Prostate gland (tissue), 2 donors: ENCODE data around the gene ESAM. TPM values are rescaled to one million over a fixed set of nuclear protein-coding genes. Genes with fewer than 3 reads are reported as not detected.

Source experiments
- DNase-seq: peaks from one replicate; pipeline ENCODE4 v3.0.0-alpha.2; 2019; ENCODE audit warnings: low spot score
- H3K27ac ChIP-seq, 2 donors: fragments of 200-600 bp; sonication (generic); 2 replicates each; pipeline ENCODE4 v1.5.1; 2017 to 2019
- H3K27me3 ChIP-seq: fragments of 200-600 bp; sonication (generic); replicated peaks from 2 replicates; pipeline ENCODE4 v1.5.1; 2019; ENCODE audit not compliant: insufficient read depth
- H3K36me3 ChIP-seq, 2 donors: fragments of 200-600 bp; sonication (generic); 1 replicate in 1 of 2; 2 replicates in 1 of 2; pipeline versions ENCODE4 v1.5.1 to v1.8.1; 2017 to 2019
- H3K4me1 ChIP-seq: fragments of 200-600 bp; sonication (generic); replicated peaks from 2 replicates; pipeline ENCODE4 v1.5.1; 2019
- H3K4me3 ChIP-seq, 2 donors: fragments of 200-600 bp; sonication (generic); 2 replicates each; pipeline ENCODE4 v1.5.1; 2017 to 2019
- H3K9me3 ChIP-seq: fragments of 200-600 bp; sonication (generic); 2 replicates; pipeline ENCODE4 v1.5.1; 2017
- POLR2A ChIP-seq: fragments of 450-650 bp; IDR thresholded peaks from one replicate; pipeline ENCODE4 v1.6.1; 2016; ENCODE audit warnings: antibody characterized with exemption, mild to moderate bottlenecking
- POLR2AphosphoS5 ChIP-seq: sonication (generic); formaldehyde crosslinking; IDR thresholded peaks from one replicate; pipeline ENCODE4 v1.6.1; 2017; ENCODE audit warnings: antibody characterized with exemption
- WGBS: methylation state at CpG from one replicate; pipeline ENCODE4 v1.1.5; 2018; 5-methylcytosine and 5-hydroxymethylcytosine counted together
- intact Hi-C: fragments of 100-400 bp; cut with DNase I; formaldehyde crosslinking; loops from one replicate; pipeline ENCODE4 v1.14.2; 2022
- total RNA-seq, 2 donors: library from RNA; depleted of rRNA; stranded (reverse); fragments of >200 nt; gene quantifications; one replicate each; pipeline ENCODE4 v1.1.0, GENCODE V29; 2016
- TF ChIP-seq, protein P1 (sequence below), 4 experiments: fragments of 200-600 bp in 2 of 4; fragments of 450-650 bp in 2 of 4; sonication (generic) in 2 of 4; IDR thresholded peaks; 1 replicate in 3 of 4; 2 replicates in 1 of 4; pipeline ENCODE4 v1.5.1; 2016 to 2019; ENCODE audit warnings: antibody characterized with exemption in 4 of 4, mild to moderate bottlenecking in 2 of 4, moderate library complexity in 2 of 4

The ESAM gene
- total RNA-seq, 2 donors from 2014 or later: 12.1 to 18.6 TPM

DNA sequence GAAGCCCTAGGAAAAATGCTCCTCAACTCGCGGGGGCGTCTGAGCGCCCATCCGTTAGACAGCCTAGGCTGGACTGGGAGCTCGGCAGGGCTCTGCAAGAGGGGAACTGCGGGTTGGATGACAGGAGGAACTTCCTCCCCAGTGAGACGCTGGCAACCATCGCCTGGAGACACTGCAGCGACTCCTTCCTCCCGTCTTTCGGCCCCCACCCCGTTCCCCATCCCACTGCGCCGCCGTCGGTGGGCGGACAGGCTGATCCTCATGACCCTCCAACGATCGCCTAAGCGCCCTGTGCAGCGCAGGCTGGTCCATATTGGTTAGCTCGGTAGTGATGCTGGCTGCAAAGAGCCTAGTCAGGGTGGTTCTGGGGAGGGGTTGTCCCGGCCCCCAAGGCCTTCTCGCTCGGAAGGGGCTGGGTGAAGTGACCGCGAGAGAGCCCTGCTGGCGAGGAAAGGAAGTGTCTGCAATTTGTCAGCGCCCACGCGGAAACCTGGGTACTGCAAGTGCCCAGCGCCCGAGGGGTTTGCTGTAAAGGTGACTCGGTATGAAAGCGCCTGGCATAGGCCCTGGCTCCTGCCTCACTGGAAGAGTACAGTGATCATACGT lies 21.7 kb downstream of the ESAM start:
- peak overlapping the region; percentile 36 to 40 for H3K4me3 ChIP-seq
- no peaks in the 10 kb centered on the region for H3K36me3 ChIP-seq
- WGBS: 2% methylated on average over 37 of the region's 37 CpGs
- no peaks in the 10 kb centered on the region for H3K27me3 ChIP-seq
- TF ChIP-seq POLR2A: no peak
- TF ChIP-seq, protein P1, sequence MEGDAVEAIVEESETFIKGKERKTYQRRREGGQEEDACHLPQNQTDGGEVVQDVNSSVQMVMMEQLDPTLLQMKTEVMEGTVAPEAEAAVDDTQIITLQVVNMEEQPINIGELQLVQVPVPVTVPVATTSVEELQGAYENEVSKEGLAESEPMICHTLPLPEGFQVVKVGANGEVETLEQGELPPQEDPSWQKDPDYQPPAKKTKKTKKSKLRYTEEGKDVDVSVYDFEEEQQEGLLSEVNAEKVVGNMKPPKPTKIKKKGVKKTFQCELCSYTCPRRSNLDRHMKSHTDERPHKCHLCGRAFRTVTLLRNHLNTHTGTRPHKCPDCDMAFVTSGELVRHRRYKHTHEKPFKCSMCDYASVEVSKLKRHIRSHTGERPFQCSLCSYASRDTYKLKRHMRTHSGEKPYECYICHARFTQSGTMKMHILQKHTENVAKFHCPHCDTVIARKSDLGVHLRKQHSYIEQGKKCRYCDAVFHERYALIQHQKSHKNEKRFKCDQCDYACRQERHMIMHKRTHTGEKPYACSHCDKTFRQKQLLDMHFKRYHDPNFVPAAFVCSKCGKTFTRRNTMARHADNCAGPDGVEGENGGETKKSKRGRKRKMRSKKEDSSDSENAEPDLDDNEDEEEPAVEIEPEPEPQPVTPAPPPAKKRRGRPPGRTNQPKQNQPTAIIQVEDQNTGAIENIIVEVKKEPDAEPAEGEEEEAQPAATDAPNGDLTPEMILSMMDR (IDR thresholded peaks at IDR 0.05): peak in 1 of 4 experiments; percentile 50
- no peak for TF ChIP-seq POLR2AphosphoS5
- H3K27ac ChIP-seq: no peak overlapping the region
- DNase-seq: no peak
- H3K4me1 ChIP-seq: no peaks in the 10 kb centered on the region
- intact Hi-C loops: no loop called here
- H3K9me3 ChIP-seq: no peaks in the 10 kb centered on the region

DNA sequence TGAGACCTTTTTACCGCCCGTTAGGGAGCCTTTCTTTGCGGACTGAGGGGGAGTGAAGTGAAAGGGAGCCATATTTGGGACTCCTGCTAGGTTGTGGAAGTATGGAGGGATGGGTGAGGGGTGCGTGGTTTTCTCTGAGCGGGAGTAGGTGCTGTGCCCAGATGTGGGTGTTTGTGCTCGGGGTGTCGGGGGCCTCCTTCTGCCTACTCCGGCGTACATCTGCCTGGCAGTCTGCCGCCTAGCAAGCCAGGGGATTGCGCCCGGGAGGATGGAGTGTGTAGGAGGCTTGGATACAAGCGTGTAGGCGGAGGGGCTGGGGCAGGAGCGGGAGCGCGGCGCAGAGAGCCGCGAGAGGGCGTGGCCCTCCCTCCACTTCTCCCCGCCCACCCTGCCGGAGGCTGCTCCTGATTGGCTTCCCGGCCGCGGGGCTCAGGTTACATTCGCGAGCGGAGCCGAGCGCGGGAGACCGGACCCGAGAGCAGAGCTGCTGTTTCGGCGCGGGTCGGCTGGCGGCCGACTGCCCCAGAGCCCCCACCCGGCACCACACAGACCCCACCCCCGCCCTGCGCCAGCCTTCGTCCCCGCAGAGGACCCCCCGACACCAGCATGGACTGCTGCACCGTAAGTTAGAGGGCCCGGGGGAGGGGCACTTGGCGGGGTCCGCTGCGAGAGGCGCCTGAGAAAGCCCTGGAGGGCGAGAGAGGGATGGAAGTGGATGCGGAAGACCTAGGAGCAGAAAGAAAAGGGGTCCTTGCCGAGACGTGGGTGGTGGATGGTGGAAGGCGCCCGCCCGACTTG lies 22.4 kb downstream of the ESAM start, which contains the start of gene NRGN:
Gene NRGN (plus strand): TSS at position 464 of the 798 bp plus-strand sequence. CDS start 143 bp downstream, at position 607.
- H3K9me3 ChIP-seq: no peaks in the 10 kb centered on the region
- intact Hi-C loops: no loop called here
- H3K4me3 ChIP-seq: peak within 1 kb of the TSS; percentile 36 to 40
- no peaks in the 10 kb centered on the region for H3K27me3 ChIP-seq
- TF ChIP-seq, protein P1 (IDR thresholded peaks at IDR 0.05): peak in 1 of 4 experiments; percentile 7
- TF ChIP-seq POLR2AphosphoS5: peak; percentile 62
- no peak for TF ChIP-seq POLR2A
- DNase-seq: peak; percentile 90
- no peaks in the 10 kb centered on the region for H3K36me3 ChIP-seq
- no peaks in the 10 kb centered on the region for H3K4me1 ChIP-seq
- 2% methylated on average over 40 of the region's 59 CpGs for WGBS
- H3K27ac ChIP-seq: no peak within 1 kb of the TSS

GRCh38 chr11:124738713-124739478 lies 23.2 kb downstream of the ESAM start:
- TF ChIP-seq POLR2A: no peak
- TF ChIP-seq POLR2AphosphoS5: no peak
- TF ChIP-seq, protein P1 (IDR thresholded peaks at IDR 0.05): no peak
- 67% methylated on average over 21 of the region's 21 CpGs for WGBS
- no peaks in the 10 kb centered on the region for H3K27me3 ChIP-seq
- H3K27ac ChIP-seq: no peak overlapping the region
- no peak overlapping the region for H3K4me3 ChIP-seq
- no peak for DNase-seq
- H3K4me1 ChIP-seq: no peaks in the 10 kb centered on the region
- H3K9me3 ChIP-seq: no peaks in the 10 kb centered on the region
- intact Hi-C loops: no loop called here
- no peaks in the 10 kb centered on the region for H3K36me3 ChIP-seq

GRCh38 chr11:124737638-124738305 lies 24.3 kb downstream of the ESAM start:
- intact Hi-C loops: no loop called here
- H3K4me1 ChIP-seq: no peaks in the 10 kb centered on the region
- 88% methylated on average over 6 of the region's 7 CpGs for WGBS
- no peaks in the 10 kb centered on the region for H3K27me3 ChIP-seq
- DNase-seq: no peak
- no peaks in the 10 kb centered on the region for H3K9me3 ChIP-seq
- H3K27ac ChIP-seq: no peak overlapping the region
- TF ChIP-seq POLR2AphosphoS5: no peak
- TF ChIP-seq, protein P1 (IDR thresholded peaks at IDR 0.05): no peak
- no peak for TF ChIP-seq POLR2A
- no peaks in the 10 kb centered on the region for H3K36me3 ChIP-seq
- no peak overlapping the region for H3K4me3 ChIP-seq
